Measurements from ENCODE around the gene PICK1. TPM values are rescaled to one million over a fixed set of nuclear protein-coding genes. Genes with fewer than 3 reads are reported as not detected.

Gene PICK1
- total and polyA plus RNA-seq, 2 of the 13 experiments (the other 11 are each of a cell fraction or from before 2014, with no cell fraction given): 19.3 to 25.3 TPM

DNA sequence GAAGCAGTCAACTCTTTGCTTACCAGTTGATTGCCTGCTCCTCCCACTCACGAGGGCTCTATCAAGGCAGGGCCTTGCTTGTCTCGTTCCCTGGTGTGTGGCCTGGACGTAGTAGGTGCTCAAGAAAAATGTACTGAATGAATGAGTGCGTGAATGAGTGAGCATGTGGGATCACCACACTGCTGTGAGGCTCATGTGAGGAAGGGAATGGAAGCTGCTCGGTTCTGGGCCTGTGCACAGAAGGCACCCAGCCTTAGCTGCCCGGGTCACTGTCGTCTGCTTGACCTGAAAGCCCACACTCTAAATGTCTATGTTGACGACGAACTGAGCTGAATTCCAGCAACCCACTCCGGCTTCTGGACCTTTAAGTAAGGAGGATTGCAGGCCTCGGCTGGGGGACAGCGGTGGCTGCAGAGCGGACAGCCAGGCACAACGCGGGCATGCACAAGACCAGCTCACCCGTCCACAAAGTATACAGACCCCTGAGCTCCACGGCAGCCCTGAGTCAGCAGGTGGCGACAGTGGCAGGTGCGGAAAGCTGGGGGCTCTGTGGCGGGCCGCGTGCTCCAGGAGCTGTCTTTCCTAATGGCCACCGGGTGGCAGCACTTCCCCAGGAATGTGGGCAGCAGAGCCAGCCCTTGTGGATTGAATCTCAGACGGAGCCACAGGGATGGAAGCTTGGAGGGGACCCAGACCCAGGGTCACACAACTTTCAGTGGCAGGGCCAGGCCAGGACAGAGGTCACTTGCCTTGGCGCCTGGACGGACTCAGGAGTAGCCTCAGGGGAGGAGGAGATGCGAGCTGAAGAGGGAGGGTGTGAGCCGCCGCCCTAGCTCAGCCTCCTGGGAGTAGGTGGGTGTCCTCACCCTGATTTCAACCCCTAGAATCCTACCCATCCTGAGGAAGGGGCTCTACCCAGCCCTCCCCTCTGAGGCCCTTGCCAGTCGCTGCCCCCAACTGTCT lies 5.0 kb upstream of the PICK1 start (continued):
- TF ChIP-seq, protein P1, sequence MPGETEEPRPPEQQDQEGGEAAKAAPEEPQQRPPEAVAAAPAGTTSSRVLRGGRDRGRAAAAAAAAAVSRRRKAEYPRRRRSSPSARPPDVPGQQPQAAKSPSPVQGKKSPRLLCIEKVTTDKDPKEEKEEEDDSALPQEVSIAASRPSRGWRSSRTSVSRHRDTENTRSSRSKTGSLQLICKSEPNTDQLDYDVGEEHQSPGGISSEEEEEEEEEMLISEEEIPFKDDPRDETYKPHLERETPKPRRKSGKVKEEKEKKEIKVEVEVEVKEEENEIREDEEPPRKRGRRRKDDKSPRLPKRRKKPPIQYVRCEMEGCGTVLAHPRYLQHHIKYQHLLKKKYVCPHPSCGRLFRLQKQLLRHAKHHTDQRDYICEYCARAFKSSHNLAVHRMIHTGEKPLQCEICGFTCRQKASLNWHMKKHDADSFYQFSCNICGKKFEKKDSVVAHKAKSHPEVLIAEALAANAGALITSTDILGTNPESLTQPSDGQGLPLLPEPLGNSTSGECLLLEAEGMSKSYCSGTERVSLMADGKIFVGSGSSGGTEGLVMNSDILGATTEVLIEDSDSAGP (CRISPR knock-in tag; IDR thresholded peaks at IDR 0.05; ENCODE audit: borderline replicate concordance): peak; percentile 81; the same call in 1 of the 2 replicates
- TF ChIP-seq SMC3 (IDR thresholded peaks at IDR 0.05; ENCODE audit: low read length) (peak; percentile 67), BCL6 (CRISPR knock-in tag; IDR thresholded peaks at IDR 0.05) (peak; percentile 29), ZNF451 (CRISPR knock-in tag; IDR thresholded peaks at IDR 0.05) (peak; percentile 45; the same call in 1 of the 2 replicates), ZNF282 (IDR thresholded peaks at IDR 0.05; ENCODE audit: partially characterized antibody) (no peak), SPEN (CRISPR knock-in tag; IDR thresholded peaks at IDR 0.05; ENCODE audit: low read depth) (peak; percentile 23; the same call in 1 of the 2 replicates), BORCS8-MEF2B (CRISPR knock-in tag; IDR thresholded peaks at IDR 0.05) (peak; percentile 47; the same call in 1 of the 2 replicates), MXD4 (CRISPR knock-in tag; IDR thresholded peaks at IDR 0.05) (0 out of 2 replicates have a peak, but pooled peaks have one; percentile 59), MAZ (IDR thresholded peaks at IDR 0.05; ENCODE audit: borderline replicate concordance, low read depth, low read length) (peak; percentile 69; the same call in 1 of the 2 replicates), MAZ (CRISPR knock-in tag; IDR thresholded peaks at IDR 0.05; ENCODE audit: low read depth) (peak; percentile 89), ZNF138 (CRISPR knock-in tag; IDR thresholded peaks at IDR 0.05; ENCODE audit: low read depth) (no peak), ZNF317 (CRISPR knock-in tag; IDR thresholded peaks at IDR 0.05) (no peak), ZNF781 (CRISPR knock-in tag; IDR thresholded peaks at IDR 0.05; ENCODE audit: borderline replicate concordance, not compliant biosample characterization) (peak; percentile 78), LCORL (IDR thresholded peaks at IDR 0.05) (no peak), LCORL (CRISPR knock-in tag; IDR thresholded peaks at IDR 0.05) (no peak; the same call in 1 of the 2 replicates)
- TF ChIP-seq, protein P2, sequence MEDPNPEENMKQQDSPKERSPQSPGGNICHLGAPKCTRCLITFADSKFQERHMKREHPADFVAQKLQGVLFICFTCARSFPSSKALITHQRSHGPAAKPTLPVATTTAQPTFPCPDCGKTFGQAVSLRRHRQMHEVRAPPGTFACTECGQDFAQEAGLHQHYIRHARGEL (CRISPR knock-in tag; IDR thresholded peaks at IDR 0.05): peak; percentile 95
- TF ChIP-seq, protein P3, sequence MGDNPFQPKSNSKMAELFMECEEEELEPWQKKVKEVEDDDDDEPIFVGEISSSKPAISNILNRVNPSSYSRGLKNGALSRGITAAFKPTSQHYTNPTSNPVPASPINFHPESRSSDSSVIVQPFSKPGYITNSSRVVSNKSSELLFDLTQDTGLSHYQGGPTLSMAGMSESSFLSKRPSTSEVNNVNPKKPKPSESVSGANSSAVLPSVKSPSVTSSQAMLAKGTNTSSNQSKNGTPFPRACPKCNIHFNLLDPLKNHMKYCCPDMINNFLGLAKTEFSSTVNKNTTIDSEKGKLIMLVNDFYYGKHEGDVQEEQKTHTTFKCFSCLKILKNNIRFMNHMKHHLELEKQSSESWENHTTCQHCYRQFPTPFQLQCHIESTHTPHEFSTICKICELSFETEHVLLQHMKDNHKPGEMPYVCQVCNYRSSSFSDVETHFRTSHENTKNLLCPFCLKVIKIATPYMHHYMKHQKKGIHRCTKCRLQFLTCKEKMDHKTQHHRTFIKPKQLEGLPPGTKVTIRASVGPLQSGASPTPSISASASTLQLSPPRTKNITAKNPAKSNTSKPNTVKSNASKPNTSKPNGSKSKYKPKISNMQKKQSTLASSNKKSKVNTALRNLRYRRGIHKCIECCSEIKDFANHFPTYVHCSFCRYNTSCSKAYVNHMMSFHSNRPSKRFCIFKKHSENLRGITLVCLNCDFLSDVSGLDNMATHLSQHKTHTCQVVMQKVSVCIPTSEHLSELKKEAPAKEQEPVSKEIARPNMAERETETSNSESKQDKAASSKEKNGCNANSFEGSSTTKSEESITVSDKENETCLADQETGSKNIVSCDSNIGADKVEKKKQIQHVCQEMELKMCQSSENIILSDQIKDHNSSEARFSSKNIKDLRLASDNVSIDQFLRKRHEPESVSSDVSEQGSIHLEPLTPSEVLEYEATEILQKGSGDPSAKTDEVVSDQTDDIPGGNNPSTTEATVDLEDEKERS (CRISPR knock-in tag; IDR thresholded peaks at IDR 0.05): 0 out of 2 replicates have a peak, but pooled peaks have one; percentile 34
- TF ChIP-seq, protein P4, sequence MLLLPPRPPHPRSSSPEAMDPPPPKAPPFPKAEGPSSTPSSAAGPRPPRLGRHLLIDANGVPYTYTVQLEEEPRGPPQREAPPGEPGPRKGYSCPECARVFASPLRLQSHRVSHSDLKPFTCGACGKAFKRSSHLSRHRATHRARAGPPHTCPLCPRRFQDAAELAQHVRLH (CRISPR knock-in tag; IDR thresholded peaks at IDR 0.05; ENCODE audit: borderline replicate concordance, low read depth): peak; percentile 27; the same call in 1 of the 2 replicates
- TF ChIP-seq, protein P5, sequence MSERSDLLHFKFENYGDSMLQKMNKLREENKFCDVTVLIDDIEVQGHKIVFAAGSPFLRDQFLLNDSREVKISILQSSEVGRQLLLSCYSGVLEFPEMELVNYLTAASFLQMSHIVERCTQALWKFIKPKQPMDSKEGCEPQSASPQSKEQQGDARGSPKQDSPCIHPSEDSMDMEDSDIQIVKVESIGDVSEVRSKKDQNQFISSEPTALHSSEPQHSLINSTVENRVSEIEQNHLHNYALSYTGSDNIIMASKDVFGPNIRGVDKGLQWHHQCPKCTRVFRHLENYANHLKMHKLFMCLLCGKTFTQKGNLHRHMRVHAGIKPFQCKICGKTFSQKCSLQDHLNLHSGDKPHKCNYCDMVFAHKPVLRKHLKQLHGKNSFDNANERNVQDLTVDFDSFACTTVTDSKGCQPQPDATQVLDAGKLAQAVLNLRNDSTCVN (CRISPR knock-in tag; IDR thresholded peaks at IDR 0.05; ENCODE audit: borderline replicate concordance): peak; percentile 18; the same call in 1 of the 2 replicates
- TF ChIP-seq, protein P6, sequence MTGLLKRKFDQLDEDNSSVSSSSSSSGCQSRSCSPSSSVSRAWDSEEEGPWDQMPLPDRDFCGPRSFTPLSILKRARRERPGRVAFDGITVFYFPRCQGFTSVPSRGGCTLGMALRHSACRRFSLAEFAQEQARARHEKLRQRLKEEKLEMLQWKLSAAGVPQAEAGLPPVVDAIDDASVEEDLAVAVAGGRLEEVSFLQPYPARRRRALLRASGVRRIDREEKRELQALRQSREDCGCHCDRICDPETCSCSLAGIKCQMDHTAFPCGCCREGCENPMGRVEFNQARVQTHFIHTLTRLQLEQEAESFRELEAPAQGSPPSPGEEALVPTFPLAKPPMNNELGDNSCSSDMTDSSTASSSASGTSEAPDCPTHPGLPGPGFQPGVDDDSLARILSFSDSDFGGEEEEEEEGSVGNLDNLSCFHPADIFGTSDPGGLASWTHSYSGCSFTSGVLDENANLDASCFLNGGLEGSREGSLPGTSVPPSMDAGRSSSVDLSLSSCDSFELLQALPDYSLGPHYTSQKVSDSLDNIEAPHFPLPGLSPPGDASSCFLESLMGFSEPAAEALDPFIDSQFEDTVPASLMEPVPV (CRISPR knock-in tag; IDR thresholded peaks at IDR 0.05): no peak

All from HepG2 (cell line).